ENCODE results near the gene NFATC2. TPM values are rescaled to one million over a fixed set of nuclear protein-coding genes. Genes with fewer than 3 reads are reported as not detected.

Gene NFATC2
- total and polyA plus RNA-seq, 12 donors: 0.43 to 5.7 (median 3.3) TPM

GRCh38 chr20:51358032-51358724 is 184.3 kb downstream of the NFATC2 start:
- Histone ChIP-seq H3K4me3 (no peak overlapping the region), H3K9me3 (peaks cover 0 to 5% (median 0%) of the 10 kb centered on the region in 11 donors), H3K36me3 (no peaks in the 10 kb centered on the region), H3K4me1 (peaks cover 0 to 10% (median 0%) of the 10 kb centered on the region in 9 donors), H3K27ac (no peak overlapping the region), H3K27me3 (peaks cover 0 to 8% (median 0%) of the 10 kb centered on the region in 7 donors)
- WGBS, 2 donors: 77 to 89% methylated on average over 3 of the region's 3 CpGs
- intact Hi-C loops (cut with DNase I): no loop called here
- TF ChIP-seq CTCF (IDR thresholded peaks at IDR 0.05): no peak
- ATAC-seq: no peak
- no peak for DNase-seq

GRCh38 chr20:51357543-51357942 is 185.0 kb downstream of the NFATC2 start:
- Histone ChIP-seq H3K27ac (no peak overlapping the region), H3K4me1 (peaks cover 0 to 10% (median 0%) of the 10 kb centered on the region in 9 donors), H3K4me3 (no peak overlapping the region), H3K9me3 (no peaks in the 10 kb centered on the region), H3K27me3 (peaks cover 0 to 8% (median 0%) of the 10 kb centered on the region in 7 donors), H3K36me3 (no peaks in the 10 kb centered on the region)
- no peak for DNase-seq
- no peak for TF ChIP-seq CTCF (IDR thresholded peaks at IDR 0.05)
- intact Hi-C loops (cut with DNase I): no loop called here
- 74 to 80% methylated on average over 1 of the region's 1 CpG for WGBS, 2 donors
- no peak for ATAC-seq

GRCh38 chr20:51356871-51357270 is 185.6 kb downstream of the NFATC2 start:
- H3K27ac ChIP-seq: no peak overlapping the region
- DNase-seq (no peak), ATAC-seq (no peak)
- no peaks in the 10 kb centered on the region for H3K9me3 ChIP-seq
- H3K4me3 ChIP-seq: no peak overlapping the region
- 49 to 71% methylated on average over 3 of the region's 3 CpGs for WGBS, 2 donors
- peaks cover 0 to 8% (median 0%) of the 10 kb centered on the region in 7 donors for H3K27me3 ChIP-seq
- peaks cover 0 to 10% (median 0%) of the 10 kb centered on the region in 9 donors for H3K4me1 ChIP-seq
- TF ChIP-seq CTCF (IDR thresholded peaks at IDR 0.05): no peak
- no peaks in the 10 kb centered on the region for H3K36me3 ChIP-seq
- intact Hi-C loops (cut with DNase I): no loop called here

- Histone ChIP-seq H3K9me3 (no peaks in the 10 kb centered on the region), H3K4me3 (no peak overlapping the region), H3K36me3 (no peaks in the 10 kb centered on the region), H3K4me1 (peaks cover 0 to 6% (median 0%) of the 10 kb centered on the region in 9 donors), H3K27me3 (peaks cover 0 to 2% (median 0%) of the 10 kb centered on the region in 7 donors), H3K27ac (no peak overlapping the region)
- intact Hi-C loops (cut with DNase I): no loop called here
- WGBS, 2 donors: 67 to 71% methylated on average over 7 of the region's 7 CpGs
- DNase-seq: no peak
- TF ChIP-seq CTCF (IDR thresholded peaks at IDR 0.05): no peak
- ATAC-seq: peak in 1 of 8 donors; percentile 16
Measured at GRCh38 chr20:51354769-51355319, 187.7 kb downstream of the NFATC2 start.

Measured in heart right ventricle (tissue), 16 donors.